ENCODE data around the gene FAM107B. TPM values are rescaled to one million over a fixed set of nuclear protein-coding genes. Genes with fewer than 3 reads are reported as not detected.

FAM107B gene
- total and polyA plus RNA-seq, 10 of the 15 experiments (the other 5 are each of a cell fraction or from before 2014, with no cell fraction given) = 22.9 to 162 (median 86.6) TPM

- TF ChIP-seq ZBTB40 (IDR thresholded peaks at IDR 0.05; ENCODE audit: borderline replicate concordance) (no peak), NFYA (IDR thresholded peaks at IDR 0.05; ENCODE audit: borderline replicate concordance, low read depth, low read length) (no peak), IRF4 (IDR thresholded peaks at IDR 0.05; ENCODE audit: low read depth, low read length) (no peak), E2F8 (IDR thresholded peaks at IDR 0.05; ENCODE audit: low read depth, partially characterized antibody) (no peak), FOXK2 (IDR thresholded peaks at IDR 0.05) (no peak), ZBTB4 (CRISPR knock-in tag; IDR thresholded peaks at IDR 0.05) (no peak), KAT2A (conservative IDR thresholded peaks at IDR 0.05; ENCODE audit: control insufficient read depth, low read depth, low read length) (no peak), DPF2 (IDR thresholded peaks at IDR 0.05) (no peak), TCF3 (IDR thresholded peaks at IDR 0.05; ENCODE audit: borderline replicate concordance, insufficient read depth, low read depth, low read length) (no peak), TARDBP (IDR thresholded peaks at IDR 0.05; ENCODE audit: borderline replicate concordance) (no peak), CHD4 (IDR thresholded peaks at IDR 0.05) (no peak), RELA (IDR thresholded peaks at IDR 0.05; ENCODE audit: borderline replicate concordance, partially characterized antibody) (no peak), BCLAF1 (IDR thresholded peaks at IDR 0.05) (no peak), SREBF1 (IDR thresholded peaks at IDR 0.05; ENCODE audit: low read length) (no peak)
Measured at GRCh38 chr10:14645239-14645960, 129.3 kb downstream of the FAM107B start (continued).

Measured in GM12878 (cell line).